WERI-Rb-1 (cell line): ENCODE data around the gene SP3.

ENCODE experiments used
- DNase-seq: peaks from one replicate; pipeline ENCODE4 v3.0.0-alpha.2; 2020
- H3K27ac ChIP-seq: fragments of 250-450 bp; sonication (Bioruptor Pico); 2 replicates; pipeline ENCODE4 v1.5.1; 2020; ENCODE audit warnings: mild to moderate bottlenecking, moderate library complexity
- H3K27me3 ChIP-seq: fragments of 250-450 bp; sonication (Bioruptor Pico); 2 replicates; pipeline ENCODE4 v1.5.1; 2021; ENCODE audit warnings: mild to moderate bottlenecking, low read depth, moderate library complexity; ENCODE audit not compliant: insufficient read depth, severe bottlenecking
- H3K36me3 ChIP-seq: fragments of 250-450 bp; sonication (Bioruptor Pico); 2 replicates; pipeline ENCODE4 v1.5.1; 2020; ENCODE audit warnings: mild to moderate bottlenecking, moderate library complexity
- H3K4me3 ChIP-seq: 2 replicates; pipeline ENCODE4 v1.5.1; 2011; ENCODE audit warnings: low read depth, mild to moderate bottlenecking, control low read depth, low read length
- H3K9me3 ChIP-seq: fragments of 250-450 bp; sonication (Bioruptor Pico); 2 replicates; pipeline ENCODE4 v1.5.1; 2021; ENCODE audit warnings: mild to moderate bottlenecking, moderate library complexity; ENCODE audit not compliant: severe bottlenecking
- TF ChIP-seq, protein P1 (sequence below): IDR thresholded peaks from 2 replicates; pipeline ENCODE4 v1.5.1; 2011; ENCODE audit warnings: low read depth, mild to moderate bottlenecking, control low read depth, inconsistent platforms, low read length

SP3 gene

DNA sequence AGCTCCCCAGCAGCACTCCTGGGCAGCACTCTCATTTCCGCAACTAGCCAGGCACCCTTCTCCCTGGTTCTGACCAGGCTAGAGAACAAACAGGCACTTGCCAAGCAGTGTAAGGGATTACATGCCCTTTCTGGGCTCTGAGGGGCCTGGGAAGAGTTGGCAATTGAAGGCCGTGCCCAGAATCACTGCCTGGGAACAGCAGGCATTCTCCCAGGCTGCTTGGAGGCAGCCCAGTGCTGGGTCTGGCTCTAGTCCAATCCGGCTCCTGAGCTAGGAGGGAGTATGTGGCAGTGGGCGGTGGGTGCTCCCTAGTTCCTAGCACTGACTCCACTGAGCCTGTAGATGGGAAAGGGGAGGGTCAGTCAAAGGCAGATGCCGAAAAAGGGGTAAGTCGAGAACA is 34.1 kb upstream of the SP3 start:
- no peak for DNase-seq
- no peaks in the 10 kb centered on the region for H3K9me3 ChIP-seq
- no peak overlapping the region for H3K27ac ChIP-seq
- H3K27me3 ChIP-seq: no peaks in the 10 kb centered on the region
- no peak overlapping the region for H3K4me3 ChIP-seq
- H3K36me3 ChIP-seq: no peaks in the 10 kb centered on the region
- TF ChIP-seq, protein P1, sequence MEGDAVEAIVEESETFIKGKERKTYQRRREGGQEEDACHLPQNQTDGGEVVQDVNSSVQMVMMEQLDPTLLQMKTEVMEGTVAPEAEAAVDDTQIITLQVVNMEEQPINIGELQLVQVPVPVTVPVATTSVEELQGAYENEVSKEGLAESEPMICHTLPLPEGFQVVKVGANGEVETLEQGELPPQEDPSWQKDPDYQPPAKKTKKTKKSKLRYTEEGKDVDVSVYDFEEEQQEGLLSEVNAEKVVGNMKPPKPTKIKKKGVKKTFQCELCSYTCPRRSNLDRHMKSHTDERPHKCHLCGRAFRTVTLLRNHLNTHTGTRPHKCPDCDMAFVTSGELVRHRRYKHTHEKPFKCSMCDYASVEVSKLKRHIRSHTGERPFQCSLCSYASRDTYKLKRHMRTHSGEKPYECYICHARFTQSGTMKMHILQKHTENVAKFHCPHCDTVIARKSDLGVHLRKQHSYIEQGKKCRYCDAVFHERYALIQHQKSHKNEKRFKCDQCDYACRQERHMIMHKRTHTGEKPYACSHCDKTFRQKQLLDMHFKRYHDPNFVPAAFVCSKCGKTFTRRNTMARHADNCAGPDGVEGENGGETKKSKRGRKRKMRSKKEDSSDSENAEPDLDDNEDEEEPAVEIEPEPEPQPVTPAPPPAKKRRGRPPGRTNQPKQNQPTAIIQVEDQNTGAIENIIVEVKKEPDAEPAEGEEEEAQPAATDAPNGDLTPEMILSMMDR: no peak

GRCh38 chr2:173998386-173998785 is 33.2 kb upstream of the SP3 start:
- H3K27me3 ChIP-seq: no peaks in the 10 kb centered on the region
- H3K27ac ChIP-seq: no peak overlapping the region
- H3K9me3 ChIP-seq: no peaks in the 10 kb centered on the region
- no peak overlapping the region for H3K4me3 ChIP-seq
- no peak for DNase-seq
- TF ChIP-seq, protein P1: no peak
- no peaks in the 10 kb centered on the region for H3K36me3 ChIP-seq

- TF ChIP-seq, protein P1: no peak
- Histone ChIP-seq H3K27me3 (no peaks in the 10 kb centered on the region), H3K4me3 (no peak overlapping the region), H3K36me3 (no peaks in the 10 kb centered on the region), H3K9me3 (no peaks in the 10 kb centered on the region), H3K27ac (no peak overlapping the region)
- DNase-seq: no peak
Measured at GRCh38 chr2:173997753-173998152, 32.6 kb upstream of the SP3 start.

- H3K27ac ChIP-seq: no peak overlapping the region
- no peak for DNase-seq
- H3K4me3 ChIP-seq: no peak overlapping the region
Measured at GRCh38 chr2:173997269-173997668, 32.1 kb upstream of the SP3 start.

DNA sequence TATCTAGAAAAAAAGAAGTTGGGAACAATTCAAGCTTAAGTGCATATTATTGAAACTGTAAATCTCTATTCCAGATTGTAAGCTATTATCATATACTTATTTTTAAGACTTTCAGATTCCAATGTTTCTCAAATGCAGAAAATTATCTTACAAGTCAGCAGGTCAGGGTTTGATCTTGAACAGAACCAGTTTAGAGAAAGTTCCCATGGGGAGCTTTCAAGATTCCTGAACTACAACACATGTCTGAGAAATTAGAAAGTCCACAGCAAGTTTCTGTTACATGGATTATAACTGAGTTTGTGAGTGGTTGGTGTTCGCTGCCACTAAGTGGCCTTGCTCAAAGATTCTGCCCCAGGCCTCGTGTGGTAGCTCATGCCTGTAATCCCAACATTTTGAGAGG is 31.6 kb upstream of the SP3 start:
- no peak for DNase-seq
- Histone ChIP-seq H3K27ac (no peak overlapping the region), H3K27me3 (no peaks in the 10 kb centered on the region), H3K9me3 (no peaks in the 10 kb centered on the region), H3K4me3 (no peak overlapping the region), H3K36me3 (no peaks in the 10 kb centered on the region)
- TF ChIP-seq, protein P1: no peak

More at GRCh38 chr2:173997269-173997668, 32.1 kb upstream of the SP3 start:
- TF ChIP-seq, protein P1: no peak
- no peaks in the 10 kb centered on the region for H3K36me3 ChIP-seq
- no peaks in the 10 kb centered on the region for H3K9me3 ChIP-seq
- no peaks in the 10 kb centered on the region for H3K27me3 ChIP-seq

GRCh38 chr2:173993459-173993858 is 28.3 kb upstream of the SP3 start:
- Histone ChIP-seq H3K27ac (no peak overlapping the region), H3K9me3 (no peaks in the 10 kb centered on the region), H3K36me3 (no peaks in the 10 kb centered on the region), H3K4me3 (no peak overlapping the region), H3K27me3 (no peaks in the 10 kb centered on the region)
- TF ChIP-seq, protein P1: no peak
- no peak for DNase-seq
